Esophagus squamous epithelium (tissue), 5 donors: ENCODE measurements around the gene FNBP1L. TPM values are rescaled to one million over a fixed set of nuclear protein-coding genes. Genes with fewer than 3 reads are reported as not detected.

Experiments used
- DNase-seq: peaks from one replicate; lab custom pipeline; 2025; lab: John Stamatoyannopoulos, UW
- H3K27ac ChIP-seq, 4 donors: fragments of 200-600 bp; sonication (generic); one replicate each; pipeline ENCODE4 v1.5.1; 2016 to 2019; ENCODE audit warnings: mild to moderate bottlenecking in 1 of 4
- H3K27me3 ChIP-seq, 4 donors: fragments of 200-600 bp; sonication (generic); 1 replicate in 3 of 4; 2 replicates in 1 of 4; pipeline versions ENCODE4 v1.5.1 to v1.6.0; 2017 to 2021; ENCODE audit warnings: antibody characterized with exemption in 1 of 4
- H3K36me3 ChIP-seq, 3 donors: fragments of 200-600 bp; sonication (generic); one replicate each; pipeline ENCODE4 v1.5.1; 2016 to 2019
- H3K4me1 ChIP-seq, 3 donors: fragments of 200-600 bp; sonication (generic); one replicate each; pipeline ENCODE4 v1.5.1; 2017 to 2019
- H3K4me3 ChIP-seq, 4 donors: fragments of 200-600 bp; sonication (generic); 1 replicate in 3 of 4; 2 replicates in 1 of 4; pipeline ENCODE4 v1.5.1; 2016 to 2019; ENCODE audit warnings: mild to moderate bottlenecking in 2 of 4, moderate library complexity in 1 of 4
- H3K9me3 ChIP-seq, 3 donors: fragments of 200-600 bp; sonication (generic); one replicate each; pipeline ENCODE4 v1.5.1; 2016 to 2019
- CTCF ChIP-seq, 6 experiments: fragments of 450-650 bp in 4 of 6; fragments of 200-600 bp in 2 of 6; sonication (generic) in 2 of 6; IDR thresholded peaks; one replicate each; pipeline ENCODE4 v1.5.1; 2016 to 2019; ENCODE audit warnings: antibody characterized with exemption in 6 of 6, mild to moderate bottlenecking in 4 of 6, moderate library complexity in 4 of 6
- POLR2A ChIP-seq, 4 donors: fragments of 450-650 bp; IDR thresholded peaks; one replicate each; pipeline ENCODE4 v1.6.1; 2017; ENCODE audit warnings: antibody characterized with exemption in 4 of 4, mild to moderate bottlenecking in 4 of 4, moderate library complexity in 3 of 4
- WGBS, 2 donors: methylation state at CpG; one replicate each; pipeline ENCODE4 v1.1.5; 2018; 5-methylcytosine and 5-hydroxymethylcytosine counted together
- intact Hi-C: fragments of 100-400 bp; cut with DNase I; formaldehyde crosslinking; loops from one replicate; pipeline ENCODE4 v1.15.0; 2022
- total RNA-seq, 4 donors: library from RNA; depleted of rRNA; stranded (reverse); fragments of >200 nt; gene quantifications; one replicate each; pipeline ENCODE4 v1.1.0, GENCODE V29; 2016
- donor health status: DM: yes; HTN: yes; CAD: no.

Gene FNBP1L
- total RNA-seq, 4 donors from 2014 or later = 7.5 to 14.2 (median 9.0) TPM

- Histone ChIP-seq H3K4me1 (peaks cover 0 to 6% (median 0%) of the 10 kb centered on the region in 3 donors), H3K9me3 (no peaks in the 10 kb centered on the region), H3K36me3 (no peaks in the 10 kb centered on the region), H3K27ac (no peak overlapping the region), H3K4me3 (no peak overlapping the region), H3K27me3 (no peaks in the 10 kb centered on the region)
- intact Hi-C loops = no loop called here
- TF ChIP-seq CTCF (IDR thresholded peaks at IDR 0.05) (no peak), POLR2A (IDR thresholded peaks at IDR 0.05) (no peak)
- DNase-seq = no peak
- WGBS, 2 donors = 68 to 78% methylated on average over 4 of the region's 4 CpGs
These were observed 74.8 kb downstream of the FNBP1L start for GRCh38 chr1:93522721-93523120.

- WGBS, 2 donors = 25 to 43% methylated on average over 1 of the region's 1 CpG
- Histone ChIP-seq H3K9me3 (no peaks in the 10 kb centered on the region), H3K27ac (no peak overlapping the region), H3K27me3 (no peaks in the 10 kb centered on the region), H3K4me1 (peaks cover 0 to 6% (median 0%) of the 10 kb centered on the region in 3 donors), H3K4me3 (no peak overlapping the region), H3K36me3 (no peaks in the 10 kb centered on the region)
- no peak for TF ChIP-seq POLR2A (IDR thresholded peaks at IDR 0.05)
- TF ChIP-seq CTCF (IDR thresholded peaks at IDR 0.05) = no peak
- no peak for DNase-seq
- intact Hi-C loops = no loop called here
These were observed 77.5 kb downstream of the FNBP1L start for GRCh38 chr1:93525431-93525830.

GRCh38 chr1:93526431-93526830 is 78.5 kb downstream of the FNBP1L start:
- TF ChIP-seq POLR2A (IDR thresholded peaks at IDR 0.05) (no peak), CTCF (IDR thresholded peaks at IDR 0.05) (no peak)
- Histone ChIP-seq H3K4me1 (peaks cover 0 to 6% (median 0%) of the 10 kb centered on the region in 3 donors), H3K27me3 (no peaks in the 10 kb centered on the region), H3K9me3 (no peaks in the 10 kb centered on the region), H3K4me3 (no peak overlapping the region), H3K27ac (no peak overlapping the region), H3K36me3 (peaks cover 0 to 6% (median 0%) of the 10 kb centered on the region in 3 donors)
- 87 to 93% methylated on average over 2 of the region's 2 CpGs for WGBS, 2 donors
- intact Hi-C loops = no loop called here
- DNase-seq = no peak

GRCh38 chr1:93528412-93528811 is 80.5 kb downstream of the FNBP1L start:
- intact Hi-C loops = no loop called here
- DNase-seq = no peak
- Histone ChIP-seq H3K27ac (no peak overlapping the region), H3K4me1 (peaks cover 0 to 6% (median 0%) of the 10 kb centered on the region in 3 donors), H3K36me3 (peaks cover 0 to 11% (median 0%) of the 10 kb centered on the region in 3 donors), H3K9me3 (no peaks in the 10 kb centered on the region), H3K27me3 (no peaks in the 10 kb centered on the region), H3K4me3 (no peak overlapping the region)
- WGBS, 2 donors = 44 to 71% methylated on average over 1 of the region's 1 CpG
- TF ChIP-seq POLR2A (IDR thresholded peaks at IDR 0.05) (no peak), CTCF (IDR thresholded peaks at IDR 0.05) (no peak)

- TF ChIP-seq POLR2A (IDR thresholded peaks at IDR 0.05) (no peak), CTCF (IDR thresholded peaks at IDR 0.05) (no peak)
- no peaks in the 10 kb centered on the region for H3K4me1 ChIP-seq
- H3K36me3 ChIP-seq = peaks cover 0 to 11% (median 0%) of the 10 kb centered on the region in 3 donors
- no peaks in the 10 kb centered on the region for H3K9me3 ChIP-seq
- H3K27me3 ChIP-seq = no peaks in the 10 kb centered on the region
- no peak overlapping the region for H3K4me3 ChIP-seq
- intact Hi-C loops = no loop called here
- WGBS, 2 donors = 60 to 69% methylated on average over 2 of the region's 2 CpGs
- no peak overlapping the region for H3K27ac ChIP-seq
- DNase-seq = no peak
These were observed 83.3 kb downstream of the FNBP1L start for GRCh38 chr1:93531193-93531592.
